K562 (cell line): Measurements from ENCODE around the gene AGPAT4.

Source experiments
- ATF4 ChIP-seq: fragments of 450-650 bp; formaldehyde crosslinking; IDR thresholded peaks from 2 replicates; pipeline ENCODE4 v1.4.0; 2022; ENCODE audit warnings: mild to moderate bottlenecking, moderate library complexity
- CREB1 ChIP-seq, 2 experiments: sonication (generic) in 1 of 2; formaldehyde crosslinking in 1 of 2; IDR thresholded peaks; 2 replicates each; pipeline versions ENCODE4 v1.6.1 to v1.8.0; 2012 to 2022; ENCODE audit warnings: inconsistent platforms in 1 of 2, mild to moderate bottlenecking in 1 of 2, missing genetic modification reagents in 1 of 2, moderate library complexity in 1 of 2
- DPF2 ChIP-seq: fragments of 450-650 bp; IDR thresholded peaks from 2 replicates; pipeline ENCODE4 v1.6.1; 2016
- ETV5 ChIP-seq: sonication (generic); formaldehyde crosslinking; IDR thresholded peaks from 2 replicates; pipeline ENCODE4 v1.4.0; 2020; ENCODE audit warnings: low read depth, mild to moderate bottlenecking, missing genetic modification reagents
- FOS ChIP-seq: IDR thresholded peaks from 3 replicates; pipeline ENCODE4 v1.6.1; 2011; ENCODE audit not compliant: insufficient read length; ENCODE audit errors: extremely low read depth
- HDAC2 ChIP-seq: fragments of 450-650 bp; IDR thresholded peaks from 2 replicates; pipeline ENCODE4 v1.6.1; 2016; ENCODE audit warnings: mild to moderate bottlenecking
- KAT7 ChIP-seq: sonication (generic); formaldehyde crosslinking; IDR thresholded peaks from 2 replicates; pipeline ENCODE4 v1.8.0; 2022; ENCODE audit warnings: missing genetic modification reagents, mild to moderate bottlenecking, borderline replicate concordance
- PHTF2 ChIP-seq: fragments of 250-450 bp; sonication (Bioruptor Pico); IDR thresholded peaks from 2 replicates; pipeline ENCODE4 v1.5.0; 2021; ENCODE audit warnings: mild to moderate bottlenecking
- POLR2AphosphoS5 ChIP-seq: IDR thresholded peaks from 2 replicates; pipeline ENCODE4 v1.6.1; 2011; ENCODE audit warnings: mild to moderate bottlenecking, low read depth, low read length, moderate library complexity; ENCODE audit not compliant: control insufficient read depth, insufficient read depth
- ZBTB1 ChIP-seq: sonication (generic); formaldehyde crosslinking; IDR thresholded peaks from 2 replicates; pipeline ENCODE4 v1.8.1; 2023; ENCODE audit warnings: missing genetic modification reagents, low read depth, mild to moderate bottlenecking, borderline replicate concordance
- ZKSCAN1 ChIP-seq: fragments of 150-350 bp; IDR thresholded peaks from 2 replicates; pipeline ENCODE4 v1.6.1; 2016; ENCODE audit warnings: low read depth, low read length
- TF ChIP-seq, protein P1 (sequence below), 3 experiments: IDR thresholded peaks in 2 of 3; conservative IDR thresholded peaks in 1 of 3; 2 replicates each; pipeline ENCODE4 v1.5.1; 2011 to 2012; ENCODE audit warnings: low read length in 3 of 3, mild to moderate bottlenecking in 3 of 3, control low read depth in 2 of 3, improper control_type of control experiment in 1 of 3, inconsistent platforms in 1 of 3, low read depth in 1 of 3, mixed read lengths in 1 of 3, moderate library complexity in 1 of 3; ENCODE audit not compliant: insufficient read depth in 2 of 3
- TF ChIP-seq, protein P2 (sequence below): fragments of 250-450 bp; sonication (Bioruptor Pico); IDR thresholded peaks from 2 replicates; pipeline ENCODE4 v1.4.0; 2020

DNA sequence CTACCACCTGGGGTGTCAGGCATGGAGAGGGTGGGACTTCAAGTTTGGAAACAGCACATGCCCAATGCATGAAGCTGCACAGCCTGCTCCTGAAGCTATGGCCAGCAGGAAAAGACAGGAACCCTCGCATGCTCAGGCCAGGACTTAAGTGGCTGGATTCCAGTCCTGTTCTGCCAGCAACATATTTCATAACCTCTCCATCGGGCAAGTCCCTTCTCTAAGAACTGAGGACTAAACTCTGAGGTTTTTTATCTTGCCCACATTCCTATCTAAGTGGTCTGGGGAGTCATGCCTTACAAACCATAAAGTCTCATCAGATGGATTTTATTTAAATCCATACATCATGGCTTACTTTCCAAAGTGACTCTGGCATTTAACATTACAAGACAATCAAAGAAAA, 27.5 kb upstream of the AGPAT4 start:
- TF ChIP-seq, protein P1, sequence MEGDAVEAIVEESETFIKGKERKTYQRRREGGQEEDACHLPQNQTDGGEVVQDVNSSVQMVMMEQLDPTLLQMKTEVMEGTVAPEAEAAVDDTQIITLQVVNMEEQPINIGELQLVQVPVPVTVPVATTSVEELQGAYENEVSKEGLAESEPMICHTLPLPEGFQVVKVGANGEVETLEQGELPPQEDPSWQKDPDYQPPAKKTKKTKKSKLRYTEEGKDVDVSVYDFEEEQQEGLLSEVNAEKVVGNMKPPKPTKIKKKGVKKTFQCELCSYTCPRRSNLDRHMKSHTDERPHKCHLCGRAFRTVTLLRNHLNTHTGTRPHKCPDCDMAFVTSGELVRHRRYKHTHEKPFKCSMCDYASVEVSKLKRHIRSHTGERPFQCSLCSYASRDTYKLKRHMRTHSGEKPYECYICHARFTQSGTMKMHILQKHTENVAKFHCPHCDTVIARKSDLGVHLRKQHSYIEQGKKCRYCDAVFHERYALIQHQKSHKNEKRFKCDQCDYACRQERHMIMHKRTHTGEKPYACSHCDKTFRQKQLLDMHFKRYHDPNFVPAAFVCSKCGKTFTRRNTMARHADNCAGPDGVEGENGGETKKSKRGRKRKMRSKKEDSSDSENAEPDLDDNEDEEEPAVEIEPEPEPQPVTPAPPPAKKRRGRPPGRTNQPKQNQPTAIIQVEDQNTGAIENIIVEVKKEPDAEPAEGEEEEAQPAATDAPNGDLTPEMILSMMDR (IDR thresholded peaks at IDR 0.05 in 2 of 3, conservative IDR thresholded peaks at IDR 0.05 in 1 of 3; ENCODE audit: insufficient read depth in 2 of 3, low read depth in 1 of 3, low read length in 3 of 3) = no peak
- TF ChIP-seq, protein P2, sequence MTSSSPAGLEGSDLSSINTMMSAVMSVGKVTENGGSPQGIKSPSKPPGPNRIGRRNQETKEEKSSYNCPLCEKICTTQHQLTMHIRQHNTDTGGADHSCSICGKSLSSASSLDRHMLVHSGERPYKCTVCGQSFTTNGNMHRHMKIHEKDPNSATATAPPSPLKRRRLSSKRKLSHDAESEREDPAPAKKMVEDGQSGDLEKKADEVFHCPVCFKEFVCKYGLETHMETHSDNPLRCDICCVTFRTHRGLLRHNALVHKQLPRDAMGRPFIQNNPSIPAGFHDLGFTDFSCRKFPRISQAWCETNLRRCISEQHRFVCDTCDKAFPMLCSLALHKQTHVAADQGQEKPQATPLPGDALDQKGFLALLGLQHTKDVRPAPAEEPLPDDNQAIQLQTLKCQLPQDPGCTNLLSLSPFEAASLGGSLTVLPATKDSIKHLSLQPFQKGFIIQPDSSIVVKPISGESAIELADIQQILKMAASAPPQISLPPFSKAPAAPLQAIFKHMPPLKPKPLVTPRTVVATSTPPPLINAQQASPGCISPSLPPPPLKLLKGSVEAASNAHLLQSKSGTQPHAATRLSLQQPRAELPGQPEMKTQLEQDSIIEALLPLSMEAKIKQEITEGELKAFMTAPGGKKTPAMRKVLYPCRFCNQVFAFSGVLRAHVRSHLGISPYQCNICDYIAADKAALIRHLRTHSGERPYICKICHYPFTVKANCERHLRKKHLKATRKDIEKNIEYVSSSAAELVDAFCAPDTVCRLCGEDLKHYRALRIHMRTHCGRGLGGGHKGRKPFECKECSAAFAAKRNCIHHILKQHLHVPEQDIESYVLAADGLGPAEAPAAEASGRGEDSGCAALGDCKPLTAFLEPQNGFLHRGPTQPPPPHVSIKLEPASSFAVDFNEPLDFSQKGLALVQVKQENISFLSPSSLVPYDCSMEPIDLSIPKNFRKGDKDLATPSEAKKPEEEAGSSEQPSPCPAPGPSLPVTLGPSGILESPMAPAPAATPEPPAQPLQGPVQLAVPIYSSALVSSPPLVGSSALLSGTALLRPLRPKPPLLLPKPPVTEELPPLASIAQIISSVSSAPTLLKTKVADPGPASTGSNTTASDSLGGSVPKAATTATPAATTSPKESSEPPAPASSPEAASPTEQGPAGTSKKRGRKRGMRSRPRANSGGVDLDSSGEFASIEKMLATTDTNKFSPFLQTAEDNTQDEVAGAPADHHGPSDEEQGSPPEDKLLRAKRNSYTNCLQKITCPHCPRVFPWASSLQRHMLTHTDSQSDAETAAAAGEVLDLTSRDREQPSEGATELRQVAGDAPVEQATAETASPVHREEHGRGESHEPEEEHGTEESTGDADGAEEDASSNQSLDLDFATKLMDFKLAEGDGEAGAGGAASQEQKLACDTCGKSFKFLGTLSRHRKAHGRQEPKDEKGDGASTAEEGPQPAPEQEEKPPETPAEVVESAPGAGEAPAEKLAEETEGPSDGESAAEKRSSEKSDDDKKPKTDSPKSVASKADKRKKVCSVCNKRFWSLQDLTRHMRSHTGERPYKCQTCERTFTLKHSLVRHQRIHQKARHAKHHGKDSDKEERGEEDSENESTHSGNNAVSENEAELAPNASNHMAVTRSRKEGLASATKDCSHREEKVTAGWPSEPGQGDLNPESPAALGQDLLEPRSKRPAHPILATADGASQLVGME = no peak
- TF ChIP-seq PHTF2 (CRISPR knock-in tag) (no peak), ETV5 (no peak), POLR2AphosphoS5 (no peak), ZKSCAN1 (no peak), HDAC2 (no peak), KAT7 (CRISPR knock-in tag) (no peak), DPF2 (no peak), FOS (no peak), ZBTB1 (CRISPR knock-in tag) (no peak), CREB1 (IDR thresholded peaks at IDR 0.05) (no peak), CREB1 (CRISPR knock-in tag; IDR thresholded peaks at IDR 0.05) (no peak), ATF4 (CRISPR knock-in tag) (no peak)
